Measurements from ENCODE around the gene DLEC1. TPM values are rescaled to one million over a fixed set of nuclear protein-coding genes. Genes with fewer than 3 reads are reported as not detected.
A peak's percentile ranks its signal among the peaks of the same experiment; 100 is the strongest.

DLEC1 gene
- total RNA-seq, 1 experiment from 2014 or later, result 0.81 TPM

GRCh38 chr3:38168151-38169026, 129.4 kb downstream of the DLEC1 start:
- H3K4me3 Mint-ChIP-seq, result no peak overlapping the region
- TF ChIP-seq CBFB (CRISPR knock-in tag; IDR thresholded peaks at IDR 0.05; ENCODE audit: low read depth) (no peak), PREB (CRISPR knock-in tag; IDR thresholded peaks at IDR 0.05; ENCODE audit: borderline replicate concordance) (no peak), ZNF281 (CRISPR knock-in tag; IDR thresholded peaks at IDR 0.05) (no peak), OVOL2 (CRISPR knock-in tag; IDR thresholded peaks at IDR 0.05; ENCODE audit: borderline replicate concordance) (no peak), IRF2 (CRISPR knock-in tag; IDR thresholded peaks at IDR 0.05; ENCODE audit: borderline replicate concordance, low read depth) (no peak), FOXP4 (CRISPR knock-in tag; IDR thresholded peaks at IDR 0.05) (no peak), EMX1 (CRISPR knock-in tag; IDR thresholded peaks at IDR 0.05) (no peak), MXD4 (CRISPR knock-in tag; IDR thresholded peaks at IDR 0.05; ENCODE audit: borderline replicate concordance) (no peak), HMGXB4 (CRISPR knock-in tag; IDR thresholded peaks at IDR 0.05) (no peak), KAT7 (CRISPR knock-in tag; IDR thresholded peaks at IDR 0.05; ENCODE audit: borderline replicate concordance) (no peak)

GRCh38 chr3:38169027-38169317, 130.0 kb downstream of the DLEC1 start:
- ChIA-PET CTCF (no interaction called here), POLR2A (no interaction called here)
- no peak overlapping the region for H3K4me3 Mint-ChIP-seq
- DNase-seq (ENCODE audit: low spot score), result no peak
- no peak for ATAC-seq
- H3K9me3 Mint-ChIP-seq, result no peaks in the 10 kb centered on the region
- H3K4me1 Mint-ChIP-seq, result peaks cover 51% of the 10 kb centered on the region
- H3K27ac Mint-ChIP-seq, result no peak overlapping the region
- no peaks in the 10 kb centered on the region for H3K27me3 Mint-ChIP-seq (ENCODE audit: low read depth)
- H3K36me3 Mint-ChIP-seq, result peaks cover 3% of the 10 kb centered on the region; the same call in 1 of the 2 replicates
- TF ChIP-seq ZNF396 (CRISPR knock-in tag; IDR thresholded peaks at IDR 0.05; ENCODE audit: borderline replicate concordance) (no peak), ATF3 (CRISPR knock-in tag; conservative IDR thresholded peaks at IDR 0.05) (no peak), ZNF232 (CRISPR knock-in tag; IDR thresholded peaks at IDR 0.05) (no peak), SOX15 (CRISPR knock-in tag; IDR thresholded peaks at IDR 0.05) (no peak), HMGXB4 (CRISPR knock-in tag; IDR thresholded peaks at IDR 0.05) (no peak), IRF1 (CRISPR knock-in tag; IDR thresholded peaks at IDR 0.05) (no peak), NR2C2 (CRISPR knock-in tag; IDR thresholded peaks at IDR 0.05) (no peak), ZNF671 (CRISPR knock-in tag; IDR thresholded peaks at IDR 0.05) (no peak), ZBTB43 (CRISPR knock-in tag; IDR thresholded peaks at IDR 0.05) (no peak), GABPB1 (CRISPR knock-in tag; IDR thresholded peaks at IDR 0.05) (no peak), GTF2I (CRISPR knock-in tag; conservative IDR thresholded peaks at IDR 0.05) (no peak), ELF4 (CRISPR knock-in tag; IDR thresholded peaks at IDR 0.05; ENCODE audit: low read depth) (no peak), CREB1 (CRISPR knock-in tag; IDR thresholded peaks at IDR 0.05) (no peak), PRRX2 (CRISPR knock-in tag; IDR thresholded peaks at IDR 0.05) (no peak), ATF1 (CRISPR knock-in tag; IDR thresholded peaks at IDR 0.05) (no peak)

More at GRCh38 chr3:38168151-38169026, 129.4 kb downstream of the DLEC1 start:
- ATAC-seq (no peak), DNase-seq (ENCODE audit: low spot score) (no peak)
- ChIA-PET CTCF (no interaction called here), POLR2A (no interaction called here)
- Mint-ChIP-seq H3K27me3 (ENCODE audit: low read depth) (no peaks in the 10 kb centered on the region), H3K27ac (0 out of 2 replicates have a peak overlapping the region, but pooled peaks have one; percentile 23), H3K9me3 (no peaks in the 10 kb centered on the region), H3K36me3 (peaks cover 3% of the 10 kb centered on the region; the same call in 1 of the 2 replicates), H3K4me1 (peaks cover 45% of the 10 kb centered on the region)

Data from WTC11 (cell line).